SHP77 treated with DMSO at 0.1 percent for 48 hours (cell line): Measurements from ENCODE around the gene CIROP.

ENCODE experiments used
- DNase-seq: peaks from one replicate; lab custom pipeline; 2025; lab: John Stamatoyannopoulos, UW

The CIROP gene, protein sequence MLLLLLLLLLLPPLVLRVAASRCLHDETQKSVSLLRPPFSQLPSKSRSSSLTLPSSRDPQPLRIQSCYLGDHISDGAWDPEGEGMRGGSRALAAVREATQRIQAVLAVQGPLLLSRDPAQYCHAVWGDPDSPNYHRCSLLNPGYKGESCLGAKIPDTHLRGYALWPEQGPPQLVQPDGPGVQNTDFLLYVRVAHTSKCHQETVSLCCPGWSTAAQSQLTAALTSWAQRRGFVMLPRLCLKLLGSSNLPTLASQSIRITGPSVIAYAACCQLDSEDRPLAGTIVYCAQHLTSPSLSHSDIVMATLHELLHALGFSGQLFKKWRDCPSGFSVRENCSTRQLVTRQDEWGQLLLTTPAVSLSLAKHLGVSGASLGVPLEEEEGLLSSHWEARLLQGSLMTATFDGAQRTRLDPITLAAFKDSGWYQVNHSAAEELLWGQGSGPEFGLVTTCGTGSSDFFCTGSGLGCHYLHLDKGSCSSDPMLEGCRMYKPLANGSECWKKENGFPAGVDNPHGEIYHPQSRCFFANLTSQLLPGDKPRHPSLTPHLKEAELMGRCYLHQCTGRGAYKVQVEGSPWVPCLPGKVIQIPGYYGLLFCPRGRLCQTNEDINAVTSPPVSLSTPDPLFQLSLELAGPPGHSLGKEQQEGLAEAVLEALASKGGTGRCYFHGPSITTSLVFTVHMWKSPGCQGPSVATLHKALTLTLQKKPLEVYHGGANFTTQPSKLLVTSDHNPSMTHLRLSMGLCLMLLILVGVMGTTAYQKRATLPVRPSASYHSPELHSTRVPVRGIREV

DNA sequence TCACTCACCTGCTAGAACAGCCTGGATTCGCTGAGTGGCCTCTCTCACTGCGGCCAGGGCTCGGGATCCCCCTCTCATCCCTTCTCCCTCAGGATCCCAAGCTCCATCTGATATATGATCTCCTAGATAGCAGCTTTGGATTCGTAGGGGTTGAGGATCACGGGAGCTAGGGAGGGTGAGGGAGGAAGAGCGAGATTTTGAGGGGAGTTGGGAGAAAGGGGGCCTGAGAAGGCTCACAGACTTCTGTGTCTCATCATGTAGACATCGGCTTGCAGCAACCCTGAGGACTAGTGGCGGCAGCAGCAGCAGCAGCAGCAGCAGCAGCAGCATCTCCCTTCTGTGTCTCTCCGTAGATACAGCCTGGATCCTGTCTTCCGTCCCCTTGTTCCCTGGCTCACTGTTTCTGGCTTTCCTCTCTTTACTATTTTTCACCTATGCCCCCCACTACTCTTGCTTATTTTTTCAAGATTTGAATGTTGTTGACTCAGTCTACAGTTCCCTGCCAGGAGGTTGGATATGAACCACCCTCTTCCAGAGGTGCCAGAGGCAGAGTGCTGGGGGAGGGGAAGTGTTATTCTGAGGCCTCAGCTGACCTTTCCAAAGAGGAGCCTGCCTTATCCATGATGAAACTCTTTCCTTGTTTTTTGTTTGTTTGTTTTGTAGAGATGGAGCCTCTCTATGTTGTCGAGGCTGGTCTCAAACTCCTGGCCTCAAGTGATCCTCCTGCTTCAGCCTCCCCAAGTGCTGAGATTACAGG, at the start of gene CIROP:
Gene CIROP, minus strand, starts transcription at position 399 of the 757 bp plus-strand sequence. Its CDS starts 69 bp downstream, at position 330.
- DNase-seq: no peak

DNA sequence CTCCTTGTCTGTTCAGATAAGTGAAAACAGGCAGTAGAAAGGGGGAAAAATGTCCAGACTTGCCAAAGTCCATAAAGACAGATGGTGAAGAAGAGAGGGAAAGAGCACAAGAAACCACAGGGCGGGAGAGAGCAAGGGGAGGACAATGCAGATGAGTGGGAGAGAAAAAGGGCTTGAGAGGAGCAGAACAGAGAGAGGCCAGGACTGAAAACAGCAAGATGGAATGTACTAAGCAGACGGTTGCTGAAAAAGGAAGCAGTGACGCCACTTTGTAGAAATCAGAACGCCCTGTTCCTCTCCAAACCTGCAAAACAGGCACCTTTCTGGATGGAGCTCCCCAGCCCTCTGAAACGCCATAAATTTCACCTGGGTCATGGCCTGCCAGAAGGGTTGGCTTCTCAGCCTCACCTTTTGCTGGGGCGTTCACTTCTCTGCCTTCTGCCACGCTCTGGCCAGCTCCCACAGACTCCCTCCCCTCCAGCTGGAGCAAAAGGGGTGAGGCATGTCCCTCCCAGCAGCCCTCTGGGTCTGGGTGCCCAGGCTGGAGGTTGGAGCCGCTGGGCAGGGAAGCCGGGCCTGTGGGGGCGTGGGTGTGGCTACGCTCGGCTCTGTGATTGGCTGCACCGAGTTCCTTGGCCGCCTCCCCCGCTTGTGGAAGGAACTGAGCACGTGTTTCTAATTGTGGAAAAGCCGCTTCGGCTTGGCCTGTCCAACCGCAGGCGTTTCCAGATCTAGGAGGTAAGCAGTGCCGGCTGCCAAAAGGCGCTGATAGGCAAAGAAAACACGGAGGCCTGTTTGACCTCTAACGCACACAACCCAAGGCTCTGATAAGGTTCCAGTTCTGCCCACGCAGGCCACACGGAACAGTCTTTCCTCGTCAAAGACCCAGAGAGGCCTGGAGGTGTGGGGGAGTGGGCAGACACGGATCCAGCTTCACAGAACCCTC, 49.3 kb upstream of the CIROP start:
- no peak for DNase-seq

DNA sequence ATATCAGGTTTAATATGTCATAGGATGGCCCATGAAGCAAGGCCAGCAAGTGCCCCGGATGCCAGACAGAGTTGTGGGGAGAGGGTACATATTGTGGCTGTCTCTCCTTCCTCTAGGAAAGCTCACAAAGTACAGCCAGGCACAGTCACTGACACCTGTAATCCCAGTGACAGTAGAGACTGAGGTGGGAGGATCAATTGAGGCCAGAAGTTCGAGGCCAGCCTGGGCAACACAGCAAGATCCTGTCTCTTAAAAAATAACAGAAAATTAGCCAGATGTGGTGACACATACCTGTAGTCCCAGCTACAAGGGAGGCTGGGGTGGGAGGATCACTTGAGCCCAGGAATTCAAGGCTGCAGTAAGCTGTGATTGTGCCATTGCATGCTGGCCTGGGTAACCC, 46.6 kb upstream of the CIROP start:
- no peak for DNase-seq

DNA sequence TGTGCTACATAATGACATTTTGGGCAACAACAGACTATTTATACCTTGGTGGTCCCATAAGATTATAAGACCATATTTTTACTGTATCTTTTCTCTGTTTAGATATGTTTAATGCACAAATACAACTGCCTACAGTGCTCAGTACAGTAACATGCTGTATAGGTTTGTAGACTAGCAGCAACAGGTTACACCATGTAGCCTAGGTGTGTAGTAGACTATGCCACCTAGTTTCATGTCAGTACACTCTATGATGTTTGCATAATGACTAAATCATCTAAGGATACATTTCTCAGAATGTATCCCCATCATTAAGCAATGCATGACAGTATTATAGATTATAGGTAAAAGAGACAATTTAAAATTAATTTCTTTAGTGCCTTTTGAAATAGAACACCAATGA, 45.0 kb upstream of the CIROP start:
- no peak for DNase-seq

DNA sequence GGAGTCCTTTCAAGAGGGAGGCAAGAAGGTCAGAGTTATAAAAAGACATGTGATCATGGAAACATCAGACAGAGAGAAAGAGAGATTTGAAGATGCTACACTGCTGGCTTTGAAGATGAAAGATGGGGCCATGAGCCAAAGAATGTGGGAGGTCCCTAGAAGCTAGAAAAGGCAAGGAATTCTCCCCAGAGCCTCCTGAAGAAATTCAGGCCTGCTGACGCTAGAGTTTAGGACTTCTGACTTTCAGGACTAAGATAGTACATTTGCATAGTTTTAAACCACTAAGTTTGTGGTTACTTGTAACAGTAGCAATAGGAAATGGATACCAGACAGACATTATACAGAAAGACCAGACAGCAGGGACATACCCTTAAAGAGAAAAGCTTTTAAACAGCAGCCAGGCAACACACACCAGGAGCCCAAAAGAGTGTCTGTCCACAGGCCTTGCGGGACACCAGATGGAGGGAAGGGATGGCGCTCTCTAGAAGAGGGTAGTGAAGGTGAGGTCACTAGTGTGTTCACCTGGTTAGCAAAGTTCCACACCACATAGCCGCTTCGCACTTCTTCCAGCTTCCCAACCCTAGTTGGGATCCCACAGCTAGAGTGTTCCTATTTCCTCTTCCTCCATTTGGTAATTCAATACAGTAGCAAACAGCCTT, 43.9 kb upstream of the CIROP start:
- no peak for DNase-seq

DNA sequence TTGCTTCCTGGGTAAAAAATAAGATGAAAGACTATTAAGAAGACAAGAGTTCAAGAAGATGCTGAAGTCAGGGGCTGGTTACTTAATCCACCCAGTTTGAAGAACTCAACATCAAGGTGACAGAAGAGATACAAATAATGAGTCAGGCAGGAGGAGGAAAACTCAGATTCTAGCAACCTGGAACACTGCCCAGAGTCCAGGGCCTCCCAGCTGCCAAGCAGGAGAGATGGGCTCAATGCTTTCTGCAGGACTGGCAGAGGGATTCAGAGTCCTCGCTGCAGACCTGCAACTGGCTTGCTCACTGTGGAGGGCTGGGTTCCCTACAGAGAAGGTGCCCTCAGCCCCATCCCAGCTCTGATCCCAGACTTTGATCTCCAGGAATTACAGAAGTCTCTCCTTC, 42.9 kb upstream of the CIROP start:
- no peak for DNase-seq

DNA sequence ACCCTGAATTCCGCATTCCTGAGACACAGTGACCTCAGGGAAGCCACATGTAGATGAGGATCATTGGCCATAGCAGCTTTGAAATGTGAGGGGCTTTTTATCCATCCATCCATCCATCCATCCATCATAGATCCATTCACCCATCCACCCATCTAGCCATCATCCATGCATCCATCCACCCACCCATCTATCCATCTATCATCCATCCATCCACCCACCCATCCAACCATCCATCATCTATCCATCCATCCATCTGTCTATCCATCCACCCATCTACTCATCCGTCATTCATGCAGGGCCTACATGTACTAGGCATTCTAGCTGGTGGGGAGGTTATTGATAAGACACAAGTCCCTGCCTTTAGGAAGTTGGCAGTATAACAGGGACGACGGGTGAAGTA, 42.2 kb upstream of the CIROP start:
- DNase-seq: no peak

DNA sequence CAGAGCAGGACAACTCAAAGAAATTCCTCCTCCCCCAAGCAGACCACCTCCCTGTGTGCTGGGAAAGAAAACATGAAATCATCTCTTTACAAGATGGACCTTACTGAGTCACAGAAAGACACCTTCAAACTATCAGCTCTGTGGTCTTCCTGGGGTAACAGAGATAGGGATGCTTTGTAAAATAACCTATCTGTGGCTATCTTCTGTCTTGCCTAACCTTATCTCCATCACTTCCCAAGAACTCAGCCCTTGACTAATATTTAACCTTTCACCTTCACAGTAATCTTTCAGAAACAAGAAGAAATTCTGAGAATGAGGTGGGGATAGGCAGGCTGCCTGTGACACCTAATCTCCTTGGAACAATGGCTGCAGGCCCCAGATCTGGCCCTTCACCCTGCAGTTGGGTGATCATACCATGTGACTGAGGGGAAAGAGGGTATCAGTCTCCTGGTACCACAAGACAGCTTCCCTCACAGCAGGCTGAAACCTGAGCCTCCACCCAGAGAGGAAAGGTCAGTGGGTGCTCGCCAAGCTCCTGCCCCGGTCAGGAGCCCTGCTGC, 41.6 kb upstream of the CIROP start:
- no peak for DNase-seq

DNA sequence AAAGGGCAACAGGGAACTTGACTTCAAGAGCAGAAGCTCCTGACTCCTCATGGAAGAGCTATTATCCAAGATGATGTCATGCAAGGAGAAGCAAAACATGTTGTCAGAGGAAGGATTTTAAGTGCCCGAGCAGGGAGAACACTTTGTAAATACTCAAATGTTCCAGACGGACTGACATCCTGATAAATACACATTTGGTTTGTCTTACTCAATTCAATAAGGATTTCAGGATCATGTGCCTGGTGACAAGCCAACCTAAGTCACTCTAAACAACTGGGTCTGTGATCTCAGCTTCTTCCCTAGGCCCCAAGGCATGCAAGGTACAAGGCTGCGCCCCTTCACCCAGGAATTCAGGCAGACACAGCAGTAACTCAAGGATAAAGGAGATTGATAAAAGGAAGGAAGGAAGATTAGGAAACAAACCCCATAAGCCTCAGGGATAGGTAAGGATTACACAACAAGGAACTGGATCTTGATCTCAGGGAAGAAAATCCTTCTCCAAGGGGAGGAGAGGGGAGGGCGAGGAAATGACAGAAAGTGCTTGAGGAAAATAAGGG, 41.1 kb upstream of the CIROP start:
- no peak for DNase-seq

DNA sequence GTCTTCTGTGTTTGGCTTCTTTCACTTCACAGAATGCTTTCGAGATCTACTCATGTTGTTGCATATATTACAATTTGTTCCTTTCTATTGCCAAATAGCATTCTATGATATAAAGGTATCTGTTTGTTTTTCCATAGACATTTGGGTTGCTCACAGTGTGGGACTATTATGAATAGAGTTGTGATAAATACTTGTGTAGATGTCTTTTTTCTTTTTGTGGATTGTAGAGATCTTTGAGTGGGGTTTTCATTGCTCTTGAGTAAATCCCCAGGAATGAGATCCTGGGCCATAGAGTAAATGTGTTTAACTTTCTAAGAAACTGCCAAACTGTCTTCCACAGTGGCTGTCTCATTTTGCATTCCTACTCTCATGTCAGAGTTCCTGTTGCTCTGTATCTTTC, 39.1 kb upstream of the CIROP start:
- DNase-seq: no peak

DNA sequence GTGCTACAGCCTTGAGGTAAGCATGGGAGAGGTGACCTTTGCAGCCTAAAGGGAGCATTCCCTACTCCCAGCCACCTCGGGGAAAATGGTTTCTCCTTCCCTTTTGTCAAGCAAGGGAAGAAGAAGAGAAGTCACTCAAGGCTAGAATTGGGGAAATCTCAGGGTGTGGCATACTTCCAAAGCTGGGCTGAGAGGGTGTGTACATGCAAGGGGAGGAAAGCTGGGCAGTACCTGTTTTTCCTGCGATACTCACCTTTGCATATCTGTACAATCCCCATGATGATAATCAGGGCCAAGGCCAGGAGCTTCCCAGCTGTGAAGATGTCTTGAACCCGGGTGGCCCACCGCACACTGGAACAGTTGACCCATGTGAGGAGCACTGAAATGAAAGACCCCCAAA, 38.0 kb upstream of the CIROP start:
- no peak for DNase-seq

DNA sequence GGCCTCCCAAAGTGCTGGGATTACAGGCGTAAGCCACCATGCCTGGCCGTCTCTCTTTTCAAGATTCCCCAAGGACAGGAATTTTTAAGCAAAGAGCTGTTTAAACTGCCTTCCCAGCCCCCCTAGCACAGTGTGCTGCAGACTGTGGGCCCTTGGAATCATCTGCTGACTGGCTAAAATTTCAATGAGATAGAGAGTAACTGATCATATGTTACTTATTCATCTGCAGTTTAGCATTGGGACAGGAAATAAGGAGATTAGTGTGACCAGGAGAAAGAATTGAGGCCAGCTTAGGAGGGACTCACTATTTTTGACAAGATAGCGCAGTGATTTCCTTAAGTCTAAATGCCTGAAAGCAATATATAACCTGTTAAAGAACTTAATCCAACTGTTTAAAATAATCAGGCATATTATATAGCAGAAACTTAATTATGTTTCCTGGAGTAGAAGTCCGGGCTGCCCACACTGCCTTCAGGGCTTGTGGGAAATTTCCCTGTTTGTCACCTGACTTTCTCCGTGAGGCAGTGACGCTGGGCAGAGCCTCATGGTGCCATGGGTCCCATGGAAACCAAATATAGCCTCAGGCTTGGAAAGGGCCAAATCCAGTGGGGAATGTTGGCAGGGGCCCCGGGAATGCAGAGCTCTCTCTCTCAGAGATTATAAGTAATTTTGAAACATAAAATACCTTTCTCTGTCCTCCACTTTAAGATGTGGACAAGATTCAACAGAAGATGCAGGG, 37.1 kb upstream of the CIROP start:
- DNase-seq: no peak

DNA sequence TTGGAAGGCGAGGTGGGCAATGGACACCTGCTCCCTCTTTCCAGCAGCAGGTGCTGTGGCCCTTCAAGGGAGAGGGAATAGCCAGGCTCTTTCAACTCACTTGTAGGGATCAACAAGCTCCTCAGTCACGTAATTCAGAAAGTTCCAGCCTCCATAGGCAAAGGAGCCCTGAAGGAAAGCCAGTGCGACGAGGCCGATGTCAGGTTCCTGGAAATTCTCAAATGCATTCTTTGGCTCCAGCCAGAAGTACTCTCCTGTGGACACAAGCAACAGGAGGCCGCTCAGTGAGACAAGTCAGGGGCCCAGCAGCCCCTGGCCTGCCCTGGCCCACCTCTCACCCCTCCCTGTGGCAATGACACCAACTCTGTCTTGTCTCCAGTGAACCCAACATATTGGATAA, 35.6 kb upstream of the CIROP start:
- DNase-seq: no peak

DNA sequence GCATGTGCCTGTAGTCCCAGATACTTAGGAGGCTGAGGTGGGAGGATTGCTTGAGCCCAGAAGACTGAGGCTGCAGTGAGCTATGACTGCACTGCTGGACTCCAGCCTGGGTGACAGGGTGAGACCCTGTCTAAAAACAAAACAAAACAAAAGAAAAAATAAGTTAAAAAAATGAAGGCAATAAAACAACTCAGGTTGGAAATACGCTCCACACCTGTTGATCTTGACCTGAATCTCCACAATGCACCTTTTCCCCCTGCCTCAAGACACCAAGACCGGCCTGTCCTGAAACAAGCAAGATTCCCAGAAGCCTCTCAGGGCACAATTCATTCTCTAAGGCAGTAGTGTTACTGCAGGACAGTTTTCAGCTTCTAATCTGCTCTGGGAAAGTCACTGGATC, 35.1 kb upstream of the CIROP start:
- no peak for DNase-seq

DNA sequence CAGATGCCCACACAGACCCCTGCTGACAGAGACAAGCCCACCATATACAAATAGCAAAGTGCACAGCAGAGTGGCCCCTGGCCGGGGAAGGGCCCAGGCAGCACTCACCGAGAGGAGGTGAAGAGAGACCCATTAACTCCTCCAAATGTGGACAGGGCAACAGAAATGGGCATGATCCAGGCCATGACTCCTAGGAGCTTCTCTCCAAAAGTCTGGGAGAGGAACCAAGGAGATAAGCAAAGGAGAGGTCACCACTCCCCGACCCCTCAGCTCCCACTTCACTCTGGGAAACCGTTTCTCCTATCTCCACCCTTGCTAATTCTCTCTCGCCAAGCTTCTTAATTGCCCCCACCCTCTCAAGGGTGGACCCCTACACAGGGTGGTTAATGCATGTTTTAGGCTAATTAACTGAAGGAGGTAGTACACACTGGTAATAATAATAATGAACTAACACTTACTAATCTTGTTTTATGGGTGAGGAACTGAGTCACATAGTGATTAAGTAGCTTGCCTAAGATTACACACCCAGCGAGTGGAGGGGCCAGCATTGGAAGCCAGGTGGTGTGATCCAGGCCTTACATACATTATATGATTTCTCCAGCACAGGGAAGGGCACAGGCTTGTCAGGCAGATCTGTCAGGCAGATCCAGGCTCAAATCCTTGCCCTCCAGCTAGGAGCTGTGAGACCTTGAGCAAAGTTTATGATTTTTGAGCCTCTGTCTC, 33.2 kb upstream of the CIROP start:
- no peak for DNase-seq

DNA sequence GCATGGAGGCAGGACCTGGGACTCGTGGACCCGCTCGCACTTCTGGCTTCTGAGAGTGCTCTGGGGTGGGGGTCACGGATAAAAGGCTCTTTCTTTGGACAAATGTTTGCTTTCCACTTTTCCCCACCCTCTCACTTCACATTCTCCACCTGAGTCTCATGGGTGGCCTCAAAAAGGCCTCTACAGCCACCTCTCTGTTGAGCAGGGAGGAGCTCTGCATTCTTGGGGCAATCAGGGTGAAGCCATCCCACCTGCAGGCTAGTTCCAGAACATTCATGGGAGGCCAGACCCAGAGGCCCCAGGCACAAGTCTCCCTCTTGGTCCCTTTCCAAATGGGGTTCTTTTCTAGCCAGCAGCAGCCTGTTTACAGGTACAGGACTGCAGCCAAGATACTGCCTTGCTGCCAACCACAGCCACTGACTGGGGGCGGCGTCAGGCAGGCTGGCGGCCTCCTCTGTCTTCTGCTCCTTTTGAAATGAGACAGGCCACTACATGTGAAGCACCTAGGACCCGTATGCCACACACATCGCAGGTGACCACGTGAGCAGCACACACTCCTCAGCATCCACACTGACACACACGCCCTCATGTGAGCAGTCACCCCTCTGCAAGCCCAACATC, 32.5 kb upstream of the CIROP start:
- DNase-seq: no peak

DNA sequence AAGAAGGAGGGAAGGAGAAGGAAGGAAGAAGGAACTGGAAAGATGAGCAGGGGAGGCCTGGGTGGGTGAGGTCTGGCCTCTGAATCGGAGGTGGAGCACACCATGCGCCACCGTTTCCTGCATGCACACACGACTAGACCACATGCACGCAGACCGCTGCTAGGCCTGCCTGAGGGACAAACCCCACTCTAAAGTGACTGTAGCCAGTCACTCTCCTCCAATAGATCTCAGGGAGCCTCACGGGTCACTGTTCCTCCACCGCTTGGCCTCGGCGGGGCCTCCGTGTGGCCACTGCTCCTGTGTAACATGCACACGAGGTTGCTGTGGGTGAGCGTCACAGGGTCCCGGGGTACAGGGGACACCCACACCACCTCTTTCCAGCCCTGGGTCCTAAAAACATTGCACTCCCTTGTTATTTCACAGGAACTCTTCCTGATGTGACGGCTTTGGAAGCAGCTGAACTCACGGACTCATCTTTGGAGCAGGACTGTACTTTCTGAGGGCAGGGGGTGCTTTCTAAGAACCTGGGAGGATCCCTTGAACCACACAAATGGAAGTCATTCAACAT, 31.9 kb upstream of the CIROP start:
- no peak for DNase-seq

DNA sequence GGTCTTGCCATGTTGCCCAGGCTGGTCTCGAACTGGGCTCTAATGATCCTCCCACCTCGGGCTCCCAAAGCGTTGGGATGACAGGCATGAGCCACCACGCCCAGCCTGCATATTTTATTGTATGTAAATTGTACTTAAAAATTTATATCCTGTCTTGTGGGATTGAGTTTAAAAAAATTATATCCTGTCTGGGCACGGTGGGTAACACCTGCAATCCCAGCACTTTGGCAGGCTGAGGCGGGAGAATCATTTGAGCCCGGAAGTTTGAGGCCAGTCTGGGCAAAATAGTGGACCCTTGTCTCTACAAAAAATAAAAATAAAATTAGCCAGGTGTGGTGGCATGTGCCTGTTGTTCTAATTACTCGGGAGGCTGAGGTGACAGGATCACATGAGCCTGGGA, 28.2 kb upstream of the CIROP start:
- no peak for DNase-seq
